Stimulated activated CD8-positive, alpha-beta memory T cell treated with anti-CD3 and anti-CD28 coated beads, Interleukin-12 subunit alpha, Interleukin-12 subunit beta, amount 100 ng/mL, for 1 hour (primary cell): ENCODE data around the gene COL20A1.

Experiments
- DNase-seq: peaks from one replicate; pipeline ENCODE4 v3.0.0-alpha.2; 2020; ENCODE audit warnings: low read depth

COL20A1 gene

DNA sequence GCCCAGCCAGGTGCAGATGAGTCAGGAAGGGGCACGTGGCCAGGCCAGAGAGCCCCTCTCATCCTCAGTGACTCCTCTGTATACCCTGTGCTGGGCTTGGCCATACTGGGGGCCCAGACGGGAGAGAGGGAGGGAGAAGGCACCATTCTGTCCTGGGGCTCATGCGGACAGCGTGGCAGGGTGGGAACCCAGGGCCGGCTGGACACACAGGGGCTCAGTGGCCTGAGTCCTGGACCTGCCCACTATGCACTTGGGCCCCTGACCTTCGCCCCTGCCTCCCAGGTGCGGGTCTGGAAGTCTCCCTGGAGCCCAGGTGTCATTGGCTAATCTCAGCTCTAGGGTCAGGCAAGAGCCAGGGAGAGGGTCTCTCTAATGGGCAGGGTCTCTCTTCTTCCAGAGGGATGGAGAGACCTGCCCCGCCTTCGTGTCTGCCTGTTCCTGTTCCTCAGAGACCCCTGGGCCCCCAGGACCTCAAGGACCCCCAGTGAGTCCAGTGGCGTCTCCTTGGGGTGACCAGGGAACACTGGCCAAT is 27.7 kb downstream of the COL20A1 start:
- DNase-seq, result no peak

DNA sequence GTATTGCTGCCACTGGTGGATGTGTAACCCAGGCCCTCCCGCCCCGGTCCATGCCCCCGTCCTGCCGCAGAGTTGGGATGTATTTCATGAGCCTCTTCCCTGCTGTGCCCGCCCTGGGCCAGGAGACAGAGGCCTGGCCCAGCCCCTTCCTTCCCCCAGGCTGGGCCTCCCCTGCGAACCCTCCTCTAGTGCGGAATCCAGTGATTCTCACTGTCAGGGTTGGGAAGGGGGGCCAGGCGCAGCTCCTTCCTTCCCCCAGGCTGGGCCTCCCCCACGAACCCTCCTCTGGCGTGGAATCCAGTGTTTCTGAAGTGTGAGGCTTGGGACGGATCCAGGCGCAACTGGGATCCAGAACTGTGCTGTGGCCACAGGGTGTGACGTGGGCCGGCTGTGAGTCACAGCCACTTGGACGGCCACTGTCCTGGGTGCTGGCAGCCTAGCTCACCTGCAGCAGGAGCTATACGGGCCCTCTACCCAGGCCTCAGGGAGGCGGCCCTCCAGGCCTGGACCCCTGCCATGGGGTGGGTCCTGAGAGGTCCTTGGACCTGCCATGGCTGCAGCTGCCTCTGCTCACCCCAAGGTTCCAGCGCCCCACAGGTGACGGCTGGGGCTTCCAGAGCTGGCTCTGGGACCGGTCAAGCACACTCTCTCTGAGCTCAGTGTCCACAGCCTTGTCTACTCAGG is 28.3 kb downstream of the COL20A1 start:
- no peak for DNase-seq

GRCh38 chr20:63322146-63322932 is 29.4 kb downstream of the COL20A1 start:
- no peak for DNase-seq

GRCh38 chr20:63322933-63323273 is 29.9 kb downstream of the COL20A1 start:
- no peak for DNase-seq

- DNase-seq, result no peak
These were observed 30.5 kb downstream of the COL20A1 start for GRCh38 chr20:63323357-63323981.

DNA sequence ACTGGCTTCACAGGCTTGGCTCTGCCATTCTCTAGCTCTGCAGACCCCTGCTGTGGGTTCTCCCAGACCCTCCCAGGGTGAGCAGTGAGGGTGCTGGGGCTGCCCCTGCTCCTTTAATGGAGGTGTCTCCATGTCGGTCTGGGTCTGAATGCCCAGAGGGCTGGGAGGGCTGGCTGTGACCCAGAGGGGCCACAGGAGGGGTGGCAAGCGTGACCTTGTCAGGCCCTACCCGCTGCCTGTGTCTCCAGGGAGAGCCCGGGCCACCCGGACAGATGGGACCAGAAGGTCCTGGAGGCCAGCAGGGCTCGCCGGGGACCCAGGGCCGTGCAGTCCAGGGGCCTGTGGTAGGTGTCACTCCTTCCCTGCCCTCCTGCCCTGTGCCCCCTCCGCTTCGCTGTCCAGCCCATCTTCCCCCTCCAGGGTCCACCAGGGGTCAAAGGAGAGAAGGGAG is 32.1 kb downstream of the COL20A1 start:
- no peak for DNase-seq

DNA sequence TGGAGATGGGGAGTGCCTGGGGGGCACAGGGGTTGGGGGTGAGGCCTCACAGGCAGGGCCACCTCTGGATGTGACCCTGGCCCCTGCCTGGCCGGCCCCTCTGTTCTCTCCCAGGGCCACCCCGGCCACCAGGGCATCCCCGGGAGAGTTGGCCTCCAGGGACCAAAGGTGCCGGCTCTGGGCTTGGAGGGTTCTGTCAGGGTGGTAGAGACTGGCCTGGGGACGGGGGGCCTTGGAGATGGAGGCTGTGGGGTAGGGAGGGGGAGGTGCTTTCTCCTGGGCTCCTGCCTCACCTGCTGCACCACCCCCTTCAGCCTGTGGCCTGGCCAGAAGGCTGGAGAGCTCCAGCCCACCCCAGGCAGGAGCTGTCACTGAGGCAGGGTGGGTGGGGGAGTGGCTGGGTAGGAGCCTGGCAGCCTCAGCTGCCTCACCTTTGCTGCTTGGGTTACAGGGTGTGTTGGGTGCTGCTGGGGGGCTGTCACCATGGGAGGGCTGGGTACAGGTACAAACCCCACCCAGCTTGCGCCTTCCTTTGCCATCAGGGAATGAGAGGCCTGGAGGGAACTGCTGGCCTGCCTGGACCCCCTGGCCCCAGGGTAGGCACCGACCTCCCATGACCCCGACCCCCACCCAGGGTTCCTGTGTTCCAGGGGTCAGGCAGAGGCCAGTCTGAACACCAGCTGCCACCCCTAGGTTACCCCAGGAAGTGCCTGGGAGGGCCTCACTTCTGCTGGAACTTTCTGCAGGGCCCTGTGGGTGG is 32.7 kb downstream of the COL20A1 start:
- no peak for DNase-seq

- DNase-seq, result no peak
These were observed 33.6 kb downstream of the COL20A1 start for GRCh38 chr20:63326314-63327230.

GRCh38 chr20:63327231-63327745 is 34.3 kb downstream of the COL20A1 start:
- no peak for DNase-seq

DNA sequence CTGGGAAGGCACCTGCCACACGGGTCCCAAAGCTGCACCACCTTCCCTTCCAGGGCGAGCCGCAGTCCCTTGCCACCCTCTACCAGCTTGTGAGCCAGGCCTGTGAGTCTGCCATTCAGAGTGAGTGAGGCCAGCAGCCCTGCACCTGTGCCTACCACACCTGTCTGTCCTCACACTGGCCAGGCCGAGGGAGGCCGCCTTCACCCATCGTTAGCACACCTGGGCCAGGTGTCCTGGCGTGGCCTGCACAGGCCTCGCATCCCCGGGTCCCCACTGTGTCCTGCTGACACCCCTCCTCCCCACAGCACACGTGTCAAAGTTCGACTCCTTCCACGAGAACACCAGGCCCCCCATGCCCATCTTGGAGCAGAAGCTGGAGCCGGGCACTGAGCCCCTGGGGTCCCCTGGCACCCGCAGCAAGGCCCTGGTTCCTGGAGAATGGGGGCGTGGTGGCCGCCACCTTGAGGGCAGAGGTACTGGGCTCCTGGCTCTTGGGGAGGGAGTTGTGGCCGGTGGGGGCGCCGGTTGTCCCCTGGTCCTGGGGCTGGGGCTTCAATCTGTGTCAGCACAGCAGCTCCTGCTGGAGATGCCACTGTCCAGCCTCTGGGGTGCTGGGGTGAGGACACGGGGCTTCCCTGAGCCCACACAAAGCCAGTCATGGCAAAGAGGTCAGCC is 35.2 kb downstream of the COL20A1 start:
- no peak for DNase-seq

- DNase-seq, result no peak
These were observed 35.8 kb downstream of the COL20A1 start for GRCh38 chr20:63328718-63329275.

GRCh38 chr20:63329331-63330083 is 36.5 kb downstream of the COL20A1 start:
- no peak for DNase-seq

GRCh38 chr20:63330084-63330760 is 37.2 kb downstream of the COL20A1 start:
- no peak for DNase-seq

- no peak for DNase-seq
These were observed 38.0 kb downstream of the COL20A1 start for GRCh38 chr20:63330940-63331339.

DNA sequence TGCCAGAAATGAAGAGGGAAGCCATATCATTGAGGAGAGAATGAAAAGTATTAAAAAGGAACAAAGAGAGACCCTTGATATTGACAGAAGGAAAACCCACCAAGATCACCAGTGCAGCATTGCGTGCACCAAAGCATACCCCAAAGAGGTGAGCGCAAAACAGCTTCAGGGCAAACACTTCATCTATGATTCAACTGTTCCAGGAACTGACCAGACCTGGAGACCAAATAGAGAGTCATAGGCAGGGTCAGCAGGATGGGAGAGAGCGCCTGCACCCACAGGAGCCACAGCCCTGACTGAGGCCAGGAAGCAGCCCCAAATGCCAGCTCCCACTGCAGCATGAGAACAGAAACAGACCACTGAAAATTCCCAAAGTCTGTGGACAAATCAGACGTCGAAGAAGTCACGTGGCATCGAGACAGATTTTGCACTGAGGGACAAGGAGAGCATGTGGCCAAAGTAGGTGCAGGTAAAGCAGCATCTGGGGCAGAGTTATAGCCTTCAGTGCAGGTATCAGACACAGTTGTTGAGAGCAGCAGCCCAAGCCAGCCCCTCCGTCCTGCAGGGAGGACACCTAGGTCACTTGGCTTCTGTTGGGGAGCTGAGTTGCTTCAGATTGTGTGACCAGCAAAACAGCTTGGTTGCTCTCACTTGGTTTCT is 38.9 kb downstream of the COL20A1 start:
- DNase-seq, result no peak

- DNase-seq, result no peak
These were observed 39.7 kb downstream of the COL20A1 start for GRCh38 chr20:63332488-63333240.

- DNase-seq, result no peak
These were observed 40.4 kb downstream of the COL20A1 start for GRCh38 chr20:63333241-63333836.
